Skin of body (tissue), 2 donors: ENCODE measurements around the gene CTNNB1. TPM values are rescaled to one million over a fixed set of nuclear protein-coding genes. Genes with fewer than 3 reads are reported as not detected.
A peak's percentile ranks its signal among the peaks of the same experiment; 100 is the strongest.

Source experiments
- DNase-seq: peaks from one replicate; lab custom pipeline; 2025; lab: John Stamatoyannopoulos, UW
- total RNA-seq: library from RNA; depleted of rRNA; stranded (reverse); fragments of >200 nt; gene quantifications from one replicate; pipeline ENCODE4 v1.2.3, GENCODE V29; 2014

The CTNNB1 gene
- total RNA-seq, 1 donor from 2014 or later, result 728 TPM

DNA sequence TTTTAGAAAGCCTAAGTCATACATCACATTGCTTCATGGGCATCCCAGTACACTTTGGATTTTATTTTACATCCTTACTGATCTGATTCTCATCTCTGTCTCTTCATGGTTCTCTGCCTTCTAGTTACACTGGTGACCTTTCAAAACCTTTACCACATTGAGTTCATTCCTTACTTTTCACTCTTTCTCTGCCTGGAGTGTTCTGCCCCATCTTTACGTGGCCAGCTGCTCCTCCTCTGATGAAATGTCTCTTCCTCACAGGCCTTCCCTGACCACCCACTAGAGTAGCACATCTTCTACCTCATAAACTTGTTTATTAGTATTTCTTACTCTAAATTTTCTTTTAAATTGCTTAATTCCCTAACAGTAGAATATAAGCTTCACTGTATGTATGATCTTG, 17.7 kb downstream of the CTNNB1 start:
- DNase-seq, result no peak

DNA sequence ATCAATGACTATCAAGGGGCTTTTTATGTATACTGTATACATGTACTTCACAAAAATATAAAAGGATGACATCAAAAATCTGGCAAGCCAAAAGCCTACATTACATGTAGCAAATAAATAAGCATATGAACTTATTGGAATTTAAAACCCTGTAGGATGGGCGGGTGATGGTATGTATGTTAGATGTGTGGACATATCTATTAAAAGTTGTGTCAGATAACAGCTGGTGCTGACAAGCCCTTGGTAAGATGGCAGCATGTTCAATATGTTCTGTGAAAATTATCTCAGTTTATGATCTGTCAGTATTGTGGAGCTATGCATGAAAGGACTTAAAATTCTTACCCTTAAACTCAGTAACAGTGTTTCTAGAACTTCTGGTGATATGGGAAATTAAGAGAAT, 20.1 kb downstream of the CTNNB1 start:
- no peak for DNase-seq

DNA sequence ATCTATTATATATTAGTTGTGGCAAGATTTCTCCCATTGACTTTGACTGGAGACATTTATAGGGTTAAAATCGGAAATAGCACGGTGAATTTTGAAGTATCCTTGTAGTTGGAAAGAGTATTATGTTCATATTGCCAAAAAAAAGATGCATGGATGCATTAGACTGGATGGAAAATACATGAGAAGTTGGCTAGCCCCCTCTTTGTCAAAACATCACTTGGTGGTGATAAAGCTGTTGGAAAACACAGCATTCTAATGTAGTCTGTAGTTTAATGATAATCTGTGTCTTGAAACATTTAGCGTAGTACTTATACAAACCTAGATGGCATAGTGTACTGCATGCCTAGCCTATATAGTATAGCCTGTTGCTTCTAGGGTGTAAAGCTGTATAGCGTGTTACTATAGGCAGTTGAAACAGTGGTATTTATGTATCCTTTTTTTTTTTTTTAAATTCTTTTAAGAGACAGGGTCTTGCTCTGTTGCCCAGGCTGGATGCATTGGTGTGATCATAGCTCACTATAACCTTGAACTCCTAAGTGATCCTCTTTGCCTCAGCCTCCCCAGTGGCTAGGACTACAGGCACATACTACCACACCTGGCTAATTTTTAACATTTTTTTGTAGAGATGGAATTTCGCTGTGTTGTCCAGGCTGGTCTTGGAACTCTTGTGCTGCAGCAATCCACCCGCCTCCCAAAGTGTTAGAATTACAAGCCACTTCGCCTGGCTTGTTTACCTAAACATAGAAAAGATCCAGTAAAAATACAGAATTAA, 21.8 kb downstream of the CTNNB1 start:
- no peak for DNase-seq

DNA sequence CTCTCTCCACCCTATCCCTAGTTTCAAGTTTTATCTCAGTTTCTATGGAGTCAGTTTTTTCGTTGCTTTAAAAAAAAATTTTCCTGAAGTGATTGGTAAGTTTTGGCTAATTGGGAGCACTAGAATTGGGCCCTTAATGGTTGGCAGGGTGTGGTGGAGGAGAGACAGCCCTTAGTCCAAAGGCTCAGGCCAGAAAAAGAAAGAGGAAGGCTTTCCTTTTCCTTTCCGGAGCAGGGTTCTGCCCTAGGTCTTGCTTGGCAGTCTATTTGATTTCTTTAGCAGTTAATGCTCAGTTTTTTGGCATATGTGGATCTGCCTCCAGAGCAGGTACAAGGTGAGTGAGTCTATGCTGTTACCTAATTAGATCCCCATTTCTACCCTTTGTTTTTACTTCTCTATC, 22.7 kb downstream of the CTNNB1 start:
- no peak for DNase-seq

DNA sequence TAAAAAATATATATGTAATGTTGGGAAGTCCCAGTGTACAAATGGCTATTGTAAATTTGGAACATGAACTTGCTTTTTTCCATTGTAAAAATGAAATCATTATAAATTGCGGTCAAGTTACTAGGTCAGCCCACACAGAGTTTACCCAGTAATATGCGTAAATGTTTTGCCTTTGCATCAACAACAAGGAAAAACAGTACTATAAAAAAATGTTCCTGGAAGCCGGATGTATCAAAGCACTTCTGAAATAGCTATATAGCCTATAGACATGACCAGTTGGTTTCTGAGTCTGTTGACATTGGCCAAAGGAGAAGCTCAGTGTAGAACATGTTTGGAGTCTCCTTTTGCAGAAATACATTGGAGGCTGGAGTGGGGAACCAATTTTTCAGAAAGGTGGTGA, 23.2 kb downstream of the CTNNB1 start:
- no peak for DNase-seq

DNA sequence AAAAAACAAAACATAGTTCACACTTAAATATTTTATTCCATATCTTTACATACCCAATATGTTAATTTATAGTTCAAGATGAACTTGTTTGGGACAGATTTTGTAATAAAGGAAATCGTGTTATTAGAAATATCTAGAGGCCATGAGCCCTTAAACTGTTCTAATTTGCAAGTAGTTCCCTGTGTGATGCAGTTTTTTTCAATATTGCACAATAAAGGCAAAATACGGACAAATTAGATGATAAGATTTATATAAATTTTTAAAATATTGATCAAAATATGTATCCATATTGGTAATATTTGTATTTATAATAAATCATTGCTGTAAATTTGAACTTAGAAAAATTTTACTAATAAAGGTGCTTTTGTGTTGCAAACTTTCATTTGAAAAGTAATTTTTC, 23.8 kb downstream of the CTNNB1 start:
- no peak for DNase-seq

DNA sequence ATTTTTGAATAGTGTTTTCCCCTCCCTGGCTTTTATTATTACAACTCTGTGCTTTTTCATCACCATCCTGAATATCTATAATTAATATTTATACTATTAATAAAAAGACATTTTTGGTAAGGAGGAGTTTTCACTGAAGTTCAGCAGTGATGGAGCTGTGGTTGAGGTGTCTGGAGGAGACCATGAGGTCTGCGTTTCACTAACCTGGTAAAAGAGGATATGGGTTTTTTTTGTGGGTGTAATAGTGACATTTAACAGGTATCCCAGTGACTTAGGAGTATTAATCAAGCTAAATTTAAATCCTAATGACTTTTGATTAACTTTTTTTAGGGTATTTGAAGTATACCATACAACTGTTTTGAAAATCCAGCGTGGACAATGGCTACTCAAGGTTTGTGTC, 24.4 kb downstream of the CTNNB1 start:
- DNase-seq, result no peak

DNA sequence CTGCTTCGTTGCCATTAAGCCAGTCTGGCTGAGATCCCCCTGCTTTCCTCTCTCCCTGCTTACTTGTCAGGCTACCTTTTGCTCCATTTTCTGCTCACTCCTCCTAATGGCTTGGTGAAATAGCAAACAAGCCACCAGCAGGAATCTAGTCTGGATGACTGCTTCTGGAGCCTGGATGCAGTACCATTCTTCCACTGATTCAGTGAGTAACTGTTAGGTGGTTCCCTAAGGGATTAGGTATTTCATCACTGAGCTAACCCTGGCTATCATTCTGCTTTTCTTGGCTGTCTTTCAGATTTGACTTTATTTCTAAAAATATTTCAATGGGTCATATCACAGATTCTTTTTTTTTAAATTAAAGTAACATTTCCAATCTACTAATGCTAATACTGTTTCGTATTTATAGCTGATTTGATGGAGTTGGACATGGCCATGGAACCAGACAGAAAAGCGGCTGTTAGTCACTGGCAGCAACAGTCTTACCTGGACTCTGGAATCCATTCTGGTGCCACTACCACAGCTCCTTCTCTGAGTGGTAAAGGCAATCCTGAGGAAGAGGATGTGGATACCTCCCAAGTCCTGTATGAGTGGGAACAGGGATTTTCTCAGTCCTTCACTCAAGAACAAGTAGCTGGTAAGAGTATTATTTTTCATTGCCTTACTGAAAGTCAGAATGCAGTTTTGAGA, 25.0 kb downstream of the CTNNB1 start:
- DNase-seq, result no peak

DNA sequence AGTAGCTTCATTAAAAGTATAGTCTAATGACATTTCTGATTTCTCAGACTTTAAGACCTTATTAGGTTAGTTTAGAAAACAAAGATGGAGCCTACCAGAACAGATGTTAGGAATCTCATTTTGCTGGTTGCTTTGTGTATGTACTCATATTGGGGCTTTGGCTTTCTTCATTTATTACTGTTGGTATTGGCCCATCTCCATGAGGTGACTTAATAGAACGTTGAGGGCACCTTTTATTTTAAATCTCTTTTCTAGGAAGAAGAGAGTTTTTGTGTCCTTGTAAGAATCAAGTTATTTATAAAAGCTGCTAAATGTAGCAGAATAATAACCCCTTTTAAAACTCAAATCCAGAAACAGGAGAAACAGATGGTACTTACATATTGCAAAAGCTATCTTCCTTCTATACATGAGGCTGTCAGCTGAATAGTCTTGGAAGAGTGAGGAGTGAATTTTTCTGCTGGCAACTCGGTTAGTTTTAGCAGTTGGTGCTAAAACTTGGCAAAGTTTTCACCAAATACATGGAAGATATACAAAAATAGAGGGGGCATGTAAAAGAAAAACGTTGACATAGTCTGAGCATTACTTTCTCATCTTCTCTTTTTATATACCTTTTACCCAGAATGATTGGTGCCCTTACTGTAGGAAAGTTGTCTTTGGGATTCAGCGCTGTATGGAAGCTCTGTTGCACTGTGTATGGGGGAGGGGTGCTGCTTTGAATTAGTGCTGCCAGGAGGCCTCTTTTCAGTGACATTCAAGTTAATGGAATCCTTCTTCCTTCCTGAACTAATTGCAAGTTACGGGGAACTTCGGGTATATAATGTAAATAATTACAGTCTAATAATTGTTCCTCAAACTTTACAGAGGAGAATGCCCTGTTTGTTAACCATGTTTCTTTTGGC, 35.8 kb downstream of the CTNNB1 start:
- DNase-seq, result no peak

DNA sequence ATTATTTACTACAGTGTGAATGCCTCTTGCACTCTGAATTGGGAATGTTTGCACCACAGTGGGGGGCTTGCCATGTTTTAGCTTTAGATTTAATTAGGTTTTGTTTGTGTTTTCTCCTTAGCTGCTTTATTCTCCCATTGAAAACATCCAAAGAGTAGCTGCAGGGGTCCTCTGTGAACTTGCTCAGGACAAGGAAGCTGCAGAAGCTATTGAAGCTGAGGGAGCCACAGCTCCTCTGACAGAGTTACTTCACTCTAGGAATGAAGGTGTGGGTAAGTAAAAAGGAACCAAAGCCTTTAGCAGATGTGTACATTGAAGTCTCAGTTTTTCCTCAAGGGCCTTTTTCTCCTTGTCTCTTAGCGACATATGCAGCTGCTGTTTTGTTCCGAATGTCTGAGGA, 36.9 kb downstream of the CTNNB1 start:
- DNase-seq, result no peak

DNA sequence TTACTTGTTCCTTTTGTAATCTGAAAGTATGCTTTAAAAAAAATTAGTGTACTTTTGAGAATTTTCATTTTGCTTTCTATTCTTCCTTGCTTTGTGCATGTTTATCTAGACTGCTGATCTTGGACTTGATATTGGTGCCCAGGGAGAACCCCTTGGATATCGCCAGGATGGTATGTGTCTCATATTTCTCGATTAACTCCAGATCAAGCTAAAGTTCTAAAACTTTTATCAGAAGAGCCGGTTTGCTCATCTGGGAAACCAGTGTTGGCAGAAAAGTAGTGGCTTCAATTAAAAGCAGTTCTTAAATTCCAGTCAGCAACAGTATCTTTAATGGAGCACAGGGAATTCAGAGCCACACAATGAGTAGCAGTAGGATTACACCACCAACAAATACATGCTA, 38.6 kb downstream of the CTNNB1 start:
- DNase-seq, result no peak

DNA sequence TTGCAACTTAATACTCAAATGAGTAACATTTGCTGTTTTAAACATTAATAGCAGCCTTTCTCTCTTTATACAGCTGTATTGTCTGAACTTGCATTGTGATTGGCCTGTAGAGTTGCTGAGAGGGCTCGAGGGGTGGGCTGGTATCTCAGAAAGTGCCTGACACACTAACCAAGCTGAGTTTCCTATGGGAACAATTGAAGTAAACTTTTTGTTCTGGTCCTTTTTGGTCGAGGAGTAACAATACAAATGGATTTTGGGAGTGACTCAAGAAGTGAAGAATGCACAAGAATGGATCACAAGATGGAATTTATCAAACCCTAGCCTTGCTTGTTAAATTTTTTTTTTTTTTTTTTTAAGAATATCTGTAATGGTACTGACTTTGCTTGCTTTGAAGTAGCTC, 40.3 kb downstream of the CTNNB1 start:
- DNase-seq, result peak; percentile 40

DNA sequence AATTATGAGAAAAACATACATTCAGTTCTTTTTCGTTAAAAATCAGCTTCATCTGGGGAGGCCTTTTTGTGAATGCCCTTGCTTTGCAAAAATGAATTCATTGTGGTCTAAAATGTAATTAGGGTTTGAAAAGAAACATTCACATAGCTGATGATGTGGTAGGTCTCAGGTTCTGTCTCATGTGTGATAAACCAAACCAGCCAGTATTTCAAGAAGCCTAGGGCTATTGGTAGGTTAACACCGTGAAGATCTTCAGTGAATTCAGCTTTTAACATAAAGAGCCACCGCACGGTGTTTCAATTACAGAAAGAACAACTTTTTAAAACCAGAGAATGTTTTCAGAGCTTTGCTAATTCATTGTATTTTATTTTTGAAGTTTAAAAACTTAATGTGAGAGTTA, 41.9 kb downstream of the CTNNB1 start:
- DNase-seq, result peak; percentile 17

DNA sequence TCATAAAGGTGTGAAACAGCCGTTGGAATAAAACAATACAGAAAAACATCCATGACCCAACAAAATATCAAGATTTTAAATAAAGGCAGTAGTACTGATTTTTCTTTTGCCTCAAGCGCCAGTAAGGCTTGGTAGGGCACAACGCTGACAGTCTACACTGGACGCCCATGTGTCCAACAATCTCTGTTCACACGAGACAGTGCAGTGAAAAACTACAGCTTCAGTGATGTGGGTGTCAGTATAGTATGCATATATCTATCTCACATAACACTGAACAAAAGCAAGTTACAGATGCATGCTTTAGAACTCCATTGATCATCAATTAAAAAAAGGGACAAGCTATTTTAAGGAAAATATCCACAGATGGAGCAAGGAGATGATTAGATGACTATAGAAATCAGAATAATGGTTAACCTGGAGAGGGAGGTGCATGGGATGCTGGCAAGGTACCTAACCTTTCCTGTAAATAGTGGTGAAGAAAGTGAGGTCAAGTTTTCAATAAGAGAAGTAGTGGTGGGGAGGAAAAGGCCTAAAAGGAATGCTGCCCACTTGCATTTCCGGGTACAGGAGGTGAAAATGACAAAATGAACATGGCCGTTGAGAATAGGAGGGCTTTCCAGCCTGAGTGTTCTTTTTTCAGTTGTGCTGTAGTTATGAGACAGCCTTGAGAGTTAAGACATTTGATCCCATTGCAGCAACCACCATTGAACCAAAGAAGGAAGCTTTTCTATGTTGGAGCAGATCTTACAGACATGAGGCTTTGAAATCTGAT, 42.7 kb downstream of the CTNNB1 start:
- DNase-seq, result no peak

DNA sequence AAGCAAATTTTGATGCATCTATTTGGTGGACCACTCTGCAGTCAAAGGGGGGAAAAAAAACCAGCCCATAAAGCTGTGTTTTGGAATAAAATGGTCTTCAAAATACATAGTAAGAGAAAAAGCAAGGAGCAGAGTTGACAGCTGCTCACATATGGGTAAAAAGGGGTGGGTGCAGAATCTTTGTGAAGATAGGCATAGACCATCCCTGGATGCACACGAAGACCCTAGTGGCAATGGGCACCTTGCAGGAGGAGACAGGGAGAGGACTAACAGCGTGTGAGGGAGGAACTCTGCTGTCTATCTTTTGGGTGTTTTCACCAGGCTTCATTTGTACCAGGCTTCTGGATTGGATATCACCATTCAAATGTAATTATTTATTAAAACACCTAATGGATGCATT, 43.9 kb downstream of the CTNNB1 start:
- no peak for DNase-seq

DNA sequence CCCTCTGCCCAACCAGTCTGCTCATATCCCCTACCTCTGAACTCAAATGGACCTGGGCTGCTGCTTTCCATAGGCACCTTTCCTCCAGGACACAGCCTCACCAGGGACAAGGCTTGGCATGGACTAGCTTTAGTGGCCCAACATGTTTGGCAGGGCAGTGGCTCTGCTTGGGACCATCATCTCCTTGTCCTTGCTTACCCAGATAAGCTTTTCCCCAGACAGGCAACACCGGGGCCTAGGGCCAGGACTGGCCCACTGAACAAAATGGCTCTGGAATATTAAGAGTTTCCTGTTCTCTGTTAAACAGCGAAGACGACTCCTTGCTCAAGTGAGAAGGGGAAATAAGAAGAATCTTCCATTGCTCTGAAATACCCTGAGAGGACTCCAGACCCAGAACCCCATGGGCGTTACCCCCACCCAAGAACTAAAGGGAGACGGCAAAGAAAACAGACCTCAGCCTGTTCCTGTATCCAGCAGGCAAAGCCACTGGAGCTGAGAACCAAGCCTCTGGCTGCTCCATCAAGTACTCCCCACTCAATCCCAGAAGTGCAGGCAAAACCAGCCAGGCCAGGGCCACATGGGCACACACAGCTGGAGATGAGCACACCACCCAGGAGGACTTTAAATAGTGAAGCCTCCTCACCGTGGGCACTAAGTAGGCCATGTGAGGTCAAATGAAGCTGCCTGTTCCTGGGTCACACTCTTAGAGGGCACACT, 45.5 kb downstream of the CTNNB1 start:
- DNase-seq, result no peak

DNA sequence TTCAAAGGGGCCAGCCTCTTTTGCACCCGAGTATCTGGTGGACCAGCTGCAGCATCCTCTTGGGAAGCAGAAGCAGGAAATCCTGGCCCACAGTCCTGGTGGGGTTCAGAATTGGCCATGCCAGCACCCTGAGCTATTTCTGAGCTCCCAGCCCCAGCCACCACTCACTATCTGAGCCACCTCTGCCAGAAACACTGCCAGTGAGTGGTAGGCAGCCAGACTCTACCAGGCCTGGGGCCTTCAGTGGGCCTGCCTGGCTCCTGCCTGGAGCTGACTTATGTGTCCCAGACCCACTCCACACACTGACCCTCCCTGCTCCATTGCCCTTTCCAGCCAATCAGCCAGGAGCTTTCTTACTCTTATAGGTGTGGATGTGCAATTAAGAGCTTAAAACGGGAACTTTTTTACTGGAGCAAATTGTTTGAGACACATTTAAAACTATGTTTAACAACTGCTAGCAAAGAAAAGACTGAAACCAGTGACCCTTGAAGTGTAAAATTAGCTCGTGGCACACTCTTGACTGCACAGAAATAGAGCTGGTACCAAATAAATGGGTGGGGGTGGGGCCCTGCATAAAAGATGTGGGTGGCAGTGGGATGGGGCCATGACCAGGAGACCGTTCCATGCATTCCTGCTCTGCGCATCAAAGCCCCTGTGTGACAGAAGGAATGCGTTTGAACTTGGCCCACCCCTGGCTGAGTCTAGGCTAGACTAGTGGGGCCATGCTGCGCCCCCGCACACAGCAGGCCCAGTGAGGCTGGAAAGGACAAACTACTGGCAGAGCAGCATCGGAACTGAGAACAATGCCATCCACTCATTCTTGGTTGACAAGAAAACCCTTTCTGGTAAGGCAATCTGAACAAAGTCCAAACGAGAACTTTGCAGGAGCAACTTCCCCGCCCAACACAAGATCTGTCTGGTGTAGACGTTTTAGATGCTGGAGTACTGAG, 48.0 kb downstream of the CTNNB1 start:
- DNase-seq, result no peak

DNA sequence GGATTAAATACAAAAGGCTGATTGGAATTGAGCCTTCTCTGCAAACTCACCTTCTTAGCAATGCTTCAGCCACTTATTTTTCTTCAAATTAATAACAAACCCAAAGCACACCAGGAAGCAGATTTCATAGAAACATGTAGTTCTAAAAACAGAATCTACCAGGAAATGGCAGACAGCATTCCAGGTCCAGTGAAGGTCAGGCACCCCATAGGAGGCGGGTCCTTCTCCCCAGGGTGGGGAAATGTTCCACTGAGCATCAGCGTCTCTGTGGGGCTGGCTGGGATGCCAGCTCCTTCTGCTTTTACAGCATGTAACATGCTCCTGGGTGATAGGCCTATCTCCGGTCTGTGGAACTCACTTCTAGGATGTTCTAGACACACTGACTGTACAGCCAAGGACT, 49.2 kb downstream of the CTNNB1 start:
- DNase-seq, result no peak

DNA sequence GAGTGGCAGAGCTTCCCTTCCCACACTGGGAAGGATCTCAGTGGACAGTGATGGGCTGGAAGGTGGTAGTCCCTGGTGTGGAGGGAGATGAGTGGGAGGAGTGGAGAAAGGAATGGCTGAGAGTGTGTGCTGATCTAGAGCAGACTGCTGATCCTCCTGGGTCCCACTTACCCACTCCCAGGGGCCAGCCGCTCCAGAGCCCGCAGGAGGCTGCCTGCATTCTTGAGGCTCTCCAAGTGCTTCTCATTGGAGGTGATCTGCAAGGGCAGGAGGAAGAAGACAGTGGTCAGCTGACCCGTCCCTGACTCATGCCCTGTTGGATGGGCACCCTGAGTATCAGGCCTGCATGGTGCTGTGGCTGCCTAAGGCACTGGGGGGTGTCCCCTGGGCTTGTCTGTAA, 50.0 kb downstream of the CTNNB1 start:
- DNase-seq, result no peak

DNA sequence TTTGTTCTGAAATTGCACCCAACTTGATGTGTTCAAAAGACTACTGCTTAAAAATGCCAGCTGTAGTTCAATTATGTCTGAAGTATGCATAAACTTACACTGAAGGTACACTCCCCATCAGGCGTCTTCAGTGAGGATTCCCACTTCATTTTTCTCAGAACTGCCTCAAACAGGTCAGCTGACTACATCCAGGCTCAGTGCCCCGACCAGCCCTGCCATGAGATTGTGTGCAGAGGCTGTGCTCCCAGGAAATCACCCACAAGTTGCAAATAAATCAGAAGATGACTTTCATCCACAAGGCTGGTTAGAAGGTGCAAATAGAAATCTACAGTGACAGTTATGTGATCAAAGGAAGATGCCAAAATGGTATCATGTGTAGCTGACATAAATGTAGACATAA, 51.5 kb downstream of the CTNNB1 start:
- no peak for DNase-seq
